Raji (cell line): ENCODE results near the gene MAEL.

Experiments
- POLR2A ChIP-seq: IDR thresholded peaks from 2 replicates; pipeline ENCODE4 v1.6.1; 2011; ENCODE audit warnings: low read depth, low read length, control low read depth; ENCODE audit not compliant: insufficient read depth

The MAEL gene

DNA sequence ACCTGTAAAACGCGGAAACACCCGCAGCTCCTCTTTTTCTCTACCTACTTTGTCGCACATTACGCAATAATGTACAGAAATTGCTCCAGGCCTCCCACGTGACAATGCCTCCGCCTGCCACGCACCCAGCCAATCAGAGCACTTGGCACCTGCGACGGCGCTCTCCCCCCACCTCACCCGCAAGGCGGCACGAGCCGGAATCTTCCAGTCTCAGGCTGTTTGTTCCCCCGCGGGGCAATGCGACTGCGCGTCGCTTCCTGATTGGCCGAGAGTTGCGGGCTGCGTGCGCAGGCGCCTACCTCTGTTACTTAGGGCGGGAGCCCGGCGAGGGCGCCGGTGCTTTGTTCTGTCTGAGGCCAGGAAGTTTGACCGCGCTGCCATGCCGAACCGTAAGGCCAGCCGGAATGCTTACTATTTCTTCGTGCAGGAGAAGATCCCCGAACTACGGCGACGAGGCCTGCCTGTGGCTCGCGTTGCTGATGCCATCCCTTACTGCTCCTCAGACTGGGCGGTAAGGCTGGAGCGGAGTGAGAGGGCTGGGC is at the start of gene MAEL:
Gene MAEL, plus strand, starts transcription at position 307 of the 542 bp plus-strand sequence. Its CDS starts 73 bp downstream, at position 380.
- no peak for TF ChIP-seq POLR2A

DNA sequence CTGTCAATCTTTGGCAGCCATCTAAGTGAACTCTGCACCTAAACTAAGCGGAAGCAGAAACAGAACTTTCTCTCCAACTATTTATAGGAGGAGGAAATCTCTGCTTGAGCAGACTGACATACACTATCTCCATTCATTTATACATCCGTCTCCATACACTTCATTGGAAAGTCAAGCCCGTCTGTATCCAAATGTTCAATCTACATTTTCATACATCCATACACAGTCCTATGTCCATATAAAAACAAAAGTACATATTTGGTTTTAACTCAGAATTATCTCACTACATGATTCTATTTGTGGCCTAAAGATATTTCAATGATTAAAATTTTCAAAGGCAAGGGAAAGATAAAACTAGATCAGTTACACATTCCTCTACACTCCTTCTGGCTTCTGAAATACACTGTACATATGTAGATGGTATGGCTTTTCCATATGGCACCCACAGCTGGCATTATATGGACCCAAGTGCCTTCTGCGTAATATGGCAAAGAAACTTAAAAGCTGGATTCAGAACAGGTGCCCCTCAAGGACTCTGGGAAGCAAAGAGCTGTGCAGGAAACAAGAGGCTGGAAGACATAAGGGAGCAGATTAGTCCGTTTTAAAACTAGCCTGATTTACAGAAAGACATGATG is 49.2 kb upstream of the MAEL start:
- TF ChIP-seq POLR2A = no peak

DNA sequence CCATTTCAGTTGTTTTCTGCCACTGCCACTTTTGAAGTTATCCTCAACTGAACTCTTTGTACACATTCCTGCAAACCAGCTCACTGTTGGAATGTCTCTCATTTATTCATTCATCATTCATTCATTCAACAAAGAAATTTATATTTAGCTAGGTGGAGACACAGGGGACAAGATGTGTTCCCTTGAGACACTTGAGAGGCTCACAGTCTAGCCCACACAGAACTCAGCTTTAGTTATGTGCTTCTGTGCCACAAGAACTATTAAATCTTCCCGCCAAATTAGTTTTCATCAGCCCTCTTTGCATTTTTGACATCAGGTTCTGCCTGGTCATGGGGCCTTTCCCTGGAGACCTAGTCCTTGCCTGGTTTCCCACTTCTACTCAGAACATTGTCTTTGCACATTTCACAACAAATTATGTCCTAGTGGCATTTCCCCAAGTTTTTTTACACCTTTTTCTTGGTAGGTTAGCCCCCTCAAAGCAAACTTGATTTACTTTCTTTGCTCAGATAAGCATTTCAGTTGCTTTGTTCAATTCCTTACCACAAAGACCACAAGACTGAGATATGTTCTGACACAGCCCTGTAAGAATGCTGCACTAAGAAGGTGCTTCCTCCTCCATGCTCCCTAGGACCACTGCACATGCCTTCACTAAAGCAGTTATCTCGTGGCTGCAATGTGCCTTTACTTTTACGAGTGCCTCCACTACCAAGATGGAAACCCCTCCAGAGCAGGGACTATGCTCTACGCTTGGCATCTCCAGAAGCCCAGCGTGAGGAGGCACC is 44.7 kb upstream of the MAEL start:
- TF ChIP-seq POLR2A = no peak

DNA sequence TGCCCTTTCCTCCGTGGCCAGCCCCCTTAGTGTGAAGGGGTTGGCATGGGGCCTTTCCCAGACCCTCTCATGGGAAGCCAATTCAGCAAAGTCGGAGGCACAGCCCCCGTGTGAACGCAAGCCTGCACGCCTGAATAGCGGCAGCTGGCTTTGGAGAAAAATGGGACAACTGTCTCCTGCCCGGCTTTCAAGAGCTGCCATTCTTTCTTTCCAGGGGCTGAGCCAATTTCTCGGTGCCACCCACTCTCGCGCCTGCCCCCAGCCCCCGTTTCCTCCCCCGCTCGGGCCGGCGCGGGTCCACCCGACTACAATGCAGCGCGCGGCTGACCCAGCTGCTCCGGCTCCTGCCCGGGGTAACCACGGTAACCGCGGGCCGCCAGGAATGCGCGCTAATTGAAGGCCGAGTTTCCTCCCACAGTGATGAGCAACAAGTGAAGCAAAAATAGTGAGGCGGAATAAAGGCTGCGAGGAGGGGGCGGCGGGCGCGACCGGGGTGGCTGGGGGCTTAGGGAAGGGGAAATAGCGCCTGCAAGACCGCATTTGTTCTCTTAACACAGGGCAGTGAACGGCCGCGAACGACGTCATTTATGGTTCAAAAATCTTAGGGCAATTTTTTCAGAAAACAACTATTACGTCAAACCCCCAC is 41.6 kb upstream of the MAEL start:
- no peak for TF ChIP-seq POLR2A

DNA sequence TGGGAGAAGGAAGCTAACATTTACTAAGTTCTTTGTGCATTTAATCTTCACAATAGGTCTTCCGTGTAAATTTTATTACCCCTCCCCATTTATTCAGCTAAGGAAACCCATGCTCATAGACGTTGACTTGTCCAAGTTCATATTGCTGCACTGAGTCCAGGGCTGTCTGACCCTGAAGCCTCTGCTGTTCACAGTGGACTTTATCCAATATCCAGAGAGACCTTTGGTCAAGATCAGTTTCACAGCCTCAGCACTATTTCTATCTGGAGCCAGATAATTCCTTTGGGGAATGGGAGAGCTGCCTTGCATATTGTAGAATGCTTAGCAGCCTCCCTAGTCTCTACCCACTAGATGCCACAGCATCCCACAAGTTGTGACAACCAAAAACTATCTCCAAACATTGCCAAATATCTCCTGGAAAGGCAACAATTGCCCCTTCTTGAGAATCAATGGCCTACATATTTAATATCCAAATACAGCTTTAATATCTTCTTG is 40.2 kb upstream of the MAEL start:
- TF ChIP-seq POLR2A = no peak

DNA sequence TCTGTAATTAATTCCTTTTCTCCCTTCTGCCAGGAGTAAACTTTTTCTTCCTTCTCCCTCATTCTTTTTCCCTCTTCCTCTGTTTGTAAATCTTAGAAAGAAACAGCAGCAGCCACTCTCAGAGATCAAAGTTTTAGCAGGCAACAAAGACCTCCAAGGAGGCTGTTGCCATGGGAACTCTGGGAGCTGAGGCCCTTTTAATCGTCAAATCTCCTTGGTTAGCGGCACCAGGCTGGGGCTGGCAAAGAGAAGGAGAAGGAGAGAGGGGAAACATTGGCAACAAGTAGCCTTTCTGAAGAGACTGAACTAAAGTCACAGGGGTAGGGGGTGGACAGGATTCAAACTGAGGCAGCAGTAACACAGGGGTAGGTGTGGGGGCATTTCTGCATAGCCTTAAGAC is 38.9 kb upstream of the MAEL start:
- TF ChIP-seq POLR2A = no peak

DNA sequence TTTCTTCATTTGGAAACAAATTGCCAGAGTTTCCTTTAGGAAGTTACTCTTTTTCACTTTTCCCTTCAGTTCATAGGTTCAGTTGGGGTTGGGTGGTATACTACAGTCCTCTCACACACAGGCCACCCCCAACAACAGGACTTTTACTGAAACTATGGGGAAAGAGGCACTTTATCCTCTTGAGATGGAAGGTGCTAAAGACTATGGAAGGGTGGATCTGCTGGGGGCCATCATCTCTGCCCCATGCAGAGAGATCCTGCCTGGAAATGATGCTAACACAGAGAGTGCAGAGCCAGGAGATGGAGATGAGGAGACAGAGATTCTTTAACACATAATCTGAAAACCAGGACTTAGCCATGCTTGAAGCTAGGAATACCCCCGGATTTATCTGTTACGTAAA is 38.0 kb upstream of the MAEL start:
- TF ChIP-seq POLR2A = no peak

DNA sequence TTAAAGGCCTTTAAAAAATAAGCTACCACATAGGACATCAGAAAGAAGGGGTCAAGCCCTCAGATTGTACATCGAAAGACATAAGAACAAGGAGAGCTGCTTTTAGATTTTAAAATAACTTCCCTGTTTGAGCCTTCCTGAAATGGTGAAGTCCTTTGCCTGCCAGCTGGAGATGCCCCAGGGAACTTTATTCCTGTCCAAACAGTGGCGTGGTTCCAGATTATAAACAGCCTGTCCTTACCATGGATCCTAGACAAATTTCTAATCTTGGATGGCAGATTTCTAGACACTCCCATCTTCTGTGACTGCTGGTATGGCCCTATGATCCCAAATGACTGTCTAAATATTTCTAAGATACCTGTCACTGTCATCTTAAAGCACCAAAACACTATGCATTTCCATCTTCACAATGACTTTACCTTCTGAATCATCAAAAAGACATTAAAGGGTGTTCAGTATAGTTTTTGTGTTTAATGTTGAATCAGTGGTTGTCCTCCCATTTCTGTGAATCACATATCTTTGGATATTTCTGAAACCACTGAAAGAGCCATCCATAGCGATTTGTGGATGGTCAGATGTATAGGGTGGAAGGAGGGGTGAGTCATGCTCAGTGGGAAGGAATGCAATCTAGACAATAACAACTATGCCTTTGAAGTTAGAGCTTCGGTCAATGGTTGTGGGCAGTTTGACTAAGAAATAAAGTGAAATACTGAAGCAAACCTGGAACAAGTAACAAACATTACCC is 36.9 kb upstream of the MAEL start:
- TF ChIP-seq POLR2A = no peak

DNA sequence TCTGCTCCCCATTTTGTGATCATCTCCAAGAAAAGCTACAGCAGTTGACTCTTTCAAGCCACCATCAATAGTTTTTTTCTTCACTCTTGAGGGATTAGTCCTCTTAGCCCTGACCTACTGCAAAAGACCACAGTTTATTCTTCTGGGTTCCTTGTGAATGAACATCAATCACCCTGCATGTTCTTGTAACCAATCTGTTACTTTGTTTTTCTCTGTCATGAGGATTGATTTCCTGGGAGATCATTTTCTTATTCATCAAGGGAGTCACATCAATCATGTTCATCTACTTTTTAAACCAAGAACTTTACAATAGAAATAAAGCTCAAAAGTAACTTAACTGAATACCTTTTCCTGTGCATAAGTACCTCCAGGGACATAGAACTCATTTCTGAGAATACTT is 35.6 kb upstream of the MAEL start:
- no peak for TF ChIP-seq POLR2A

DNA sequence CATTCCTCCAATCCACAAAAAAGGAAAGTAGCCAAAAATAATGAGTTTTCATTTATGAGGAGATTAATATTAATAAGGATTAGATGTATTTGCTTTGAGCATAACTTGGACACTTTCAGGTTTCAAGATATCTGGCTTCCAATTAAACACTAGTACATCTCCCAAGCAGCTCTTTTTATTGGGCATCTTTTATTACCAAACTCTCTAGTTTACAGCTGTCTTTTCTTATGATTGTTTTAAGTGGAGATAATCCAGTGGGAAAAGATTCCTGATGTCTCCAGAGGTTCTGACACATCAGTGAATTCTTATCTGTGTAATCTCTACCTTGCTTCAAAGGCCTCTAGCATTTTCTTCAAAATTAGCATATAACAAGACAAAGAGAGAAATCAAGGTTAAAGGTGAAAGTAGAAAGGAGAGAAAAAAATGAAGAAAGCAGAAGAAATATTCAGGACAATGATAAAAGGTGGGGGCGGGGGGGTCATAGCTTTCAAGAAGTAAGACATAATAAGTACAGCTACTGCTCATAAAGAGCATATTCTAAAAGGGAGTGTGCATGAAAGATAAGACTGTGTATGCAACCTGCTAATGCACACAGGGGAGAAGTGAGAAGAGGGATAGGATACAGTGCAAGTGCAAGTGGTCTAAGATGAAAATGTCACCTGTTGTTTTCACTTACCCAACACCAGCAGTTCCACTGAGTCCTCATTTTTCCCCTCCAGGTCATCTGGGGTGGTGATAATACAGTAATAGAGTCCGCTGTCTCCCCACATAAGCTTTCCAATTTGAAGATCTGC is 32.8 kb upstream of the MAEL start:
- no peak for TF ChIP-seq POLR2A

DNA sequence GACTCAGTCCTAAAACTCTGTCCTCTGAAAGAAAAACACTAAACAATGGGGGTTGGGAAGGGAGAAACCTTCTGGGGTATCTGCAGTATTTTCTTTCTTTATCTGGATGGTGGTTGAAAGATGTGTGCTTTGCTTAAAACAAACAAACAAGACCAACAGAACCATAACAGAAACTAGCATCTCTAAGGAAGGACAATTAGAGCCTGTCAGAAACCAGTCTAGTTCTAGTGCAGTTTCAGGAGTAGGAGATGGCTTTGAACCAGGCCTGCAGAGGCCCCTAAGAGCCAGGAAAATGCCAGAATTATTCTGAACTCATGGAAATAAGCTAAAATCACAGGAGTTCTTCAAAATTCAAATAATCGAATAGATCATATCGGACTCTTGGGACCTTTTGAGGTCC is 32.2 kb upstream of the MAEL start:
- no peak for TF ChIP-seq POLR2A

DNA sequence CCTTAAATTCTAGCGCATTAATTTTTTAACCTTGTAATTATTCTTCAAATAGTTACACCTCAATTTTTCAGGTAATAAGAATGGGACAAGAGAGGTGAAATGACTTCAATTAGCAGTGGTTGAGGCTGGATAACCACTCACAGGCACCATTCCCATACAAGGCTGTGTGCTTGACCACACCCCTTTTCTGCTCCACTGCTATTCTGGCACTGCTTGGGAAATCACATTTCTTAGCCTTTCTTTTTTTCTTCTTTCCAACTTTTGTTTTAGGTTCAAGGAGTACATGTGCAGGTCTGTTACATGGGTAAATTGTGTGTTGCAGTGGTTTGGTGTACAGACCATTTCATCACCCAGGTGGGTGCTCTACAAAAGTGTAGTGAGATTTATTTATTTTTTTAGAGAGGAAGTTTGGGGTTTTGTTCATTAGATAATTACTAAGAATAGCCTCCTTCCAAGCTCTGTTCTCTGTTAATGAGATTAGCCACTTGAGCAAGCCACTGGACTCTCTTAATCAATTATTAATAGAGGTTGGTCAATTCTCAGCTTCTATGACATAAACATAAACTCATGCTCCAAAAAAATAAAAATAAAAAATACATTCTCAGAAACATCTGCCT is 28.1 kb upstream of the MAEL start:
- TF ChIP-seq POLR2A = no peak

DNA sequence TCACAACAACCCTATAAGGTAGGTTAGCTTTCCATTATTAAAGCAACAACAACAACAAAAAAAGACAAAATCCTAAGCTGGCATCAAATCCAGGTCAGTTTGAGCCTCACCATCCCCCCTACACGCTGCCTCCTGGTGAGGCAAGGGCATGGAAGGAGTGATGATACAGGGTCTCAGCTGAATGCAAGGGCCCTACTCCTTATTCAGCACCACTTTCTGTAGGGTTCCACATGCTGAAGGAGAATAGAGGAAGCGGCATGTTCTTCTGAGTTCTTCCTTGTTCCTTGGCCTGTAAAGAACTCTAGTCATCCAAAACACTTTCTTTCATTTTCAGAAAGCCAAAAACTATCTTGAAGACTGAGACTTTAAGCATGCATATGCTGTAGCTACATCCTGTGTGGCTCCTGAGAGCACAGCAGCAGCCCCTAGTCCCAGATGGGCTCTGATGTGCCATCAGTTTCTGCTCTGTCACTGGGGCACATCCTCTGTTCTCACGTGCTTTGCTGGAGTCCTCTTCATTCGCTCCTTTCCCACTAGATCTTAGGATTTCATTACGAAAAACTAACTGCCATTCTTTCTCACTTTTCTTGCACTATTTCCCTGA is 19.9 kb upstream of the MAEL start:
- no peak for TF ChIP-seq POLR2A
